Dermis blood vessel endothelial cell (primary cell): ENCODE measurements around the gene PRKCB. TPM values are rescaled to one million over a fixed set of nuclear protein-coding genes. Genes with fewer than 3 reads are reported as not detected.
"Not testable (repeated sequence)": the region's sequence is repeated elsewhere in the genome, so short reads cannot be mapped to it uniquely, and the experiment has no call there.

Experiments used
- DNase-seq: peaks from one replicate; pipeline ENCODE4 v3.0.0; 2010
- total RNA-seq: library from RNA; depleted of rRNA; stranded (reverse); fragments of >200 nt; gene quantifications from 2 replicates; pipeline ENCODE4 v1.2.3, GENCODE V29; 2014

The PRKCB gene
- total RNA-seq, 1 donor from 2014 or later = not detected

- no peak for DNase-seq
Measured at GRCh38 chr16:24138575-24138974, 302.8 kb downstream of the PRKCB start.

DNA sequence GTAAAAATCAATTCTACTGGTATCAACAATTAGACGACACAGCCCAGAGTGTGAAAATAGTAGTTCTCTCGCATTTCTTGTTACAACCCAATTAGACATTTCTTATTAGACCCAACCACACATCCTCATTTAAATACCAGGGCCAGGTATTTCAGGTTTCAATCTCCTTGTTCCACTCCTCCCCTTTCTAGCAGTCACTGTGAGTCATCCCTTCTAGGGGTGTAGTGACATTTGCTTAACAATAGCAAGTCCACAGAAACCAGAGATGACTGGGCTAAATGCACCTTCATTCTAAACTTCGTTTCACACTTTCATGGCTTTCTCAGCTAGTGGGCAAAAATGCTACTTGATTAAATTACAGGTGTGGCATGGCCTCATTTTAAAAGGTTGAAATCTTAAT lies 303.5 kb downstream of the PRKCB start:
- DNase-seq = no peak

DNA sequence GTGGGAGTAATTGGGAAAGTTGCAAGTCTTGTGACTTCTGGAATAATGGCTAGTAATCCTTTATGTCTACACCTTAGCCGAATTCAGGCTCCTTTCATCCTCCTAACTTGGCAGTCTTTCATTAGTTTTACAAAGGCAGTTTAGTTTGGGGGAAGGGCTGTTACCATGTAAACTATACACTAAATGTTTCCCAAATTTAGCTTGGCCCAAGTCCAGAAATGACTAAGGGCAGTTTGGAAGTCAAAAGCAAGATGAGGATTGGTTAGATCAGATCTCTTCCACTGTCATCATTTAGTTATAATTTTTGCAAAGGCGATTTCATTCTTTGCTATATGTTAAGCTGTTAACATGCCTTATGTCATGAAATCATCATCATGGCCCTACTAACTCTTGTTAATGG lies 304.9 kb downstream of the PRKCB start:
- no peak for DNase-seq

- no peak for DNase-seq
Measured at GRCh38 chr16:24141466-24141865, 305.7 kb downstream of the PRKCB start.

GRCh38 chr16:24141917-24142316 lies 306.1 kb downstream of the PRKCB start:
- no peak for DNase-seq

GRCh38 chr16:24145927-24146326 lies 310.1 kb downstream of the PRKCB start:
- no peak for DNase-seq

DNA sequence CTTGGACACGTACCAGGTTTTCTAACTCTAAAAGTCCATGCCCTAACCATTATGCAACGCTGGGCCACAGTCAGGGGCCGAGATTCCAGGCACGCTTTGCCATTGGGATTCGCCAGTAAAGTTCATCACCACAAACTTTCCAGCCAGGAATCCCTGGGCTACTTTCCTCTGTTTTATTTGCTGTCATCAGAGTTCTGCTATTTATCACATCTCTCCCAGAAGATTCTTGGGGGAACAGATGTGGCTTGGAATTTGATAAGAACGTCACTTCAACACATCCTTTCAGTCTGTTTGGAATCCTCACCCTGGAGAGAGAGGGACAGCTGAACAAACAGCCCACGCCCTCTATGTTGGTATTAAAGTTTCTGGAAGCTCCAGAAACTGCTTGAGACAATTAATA lies 310.7 kb downstream of the PRKCB start:
- no peak for DNase-seq

- DNase-seq = no peak
Measured at GRCh38 chr16:24149102-24149501, 313.3 kb downstream of the PRKCB start.

DNA sequence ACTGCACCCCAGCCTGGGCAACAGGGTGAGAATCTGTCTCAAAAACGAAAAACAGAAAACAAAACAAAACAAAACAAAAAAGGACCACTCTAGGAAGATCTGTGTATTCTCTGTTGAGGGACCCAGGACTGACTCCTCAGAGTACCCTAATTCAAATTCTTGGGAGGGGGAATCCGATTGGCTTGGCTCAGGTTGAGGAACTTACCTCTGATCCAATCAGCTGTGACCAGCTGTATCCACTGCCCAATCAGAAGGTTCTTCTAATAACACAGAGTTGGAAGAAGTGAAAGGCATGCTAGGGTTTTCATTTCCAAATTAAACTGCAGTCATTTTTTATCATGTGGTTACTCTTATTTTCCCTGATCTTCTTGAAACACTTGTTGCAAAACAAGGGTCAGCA lies 314.5 kb downstream of the PRKCB start:
- DNase-seq = no peak

DNA sequence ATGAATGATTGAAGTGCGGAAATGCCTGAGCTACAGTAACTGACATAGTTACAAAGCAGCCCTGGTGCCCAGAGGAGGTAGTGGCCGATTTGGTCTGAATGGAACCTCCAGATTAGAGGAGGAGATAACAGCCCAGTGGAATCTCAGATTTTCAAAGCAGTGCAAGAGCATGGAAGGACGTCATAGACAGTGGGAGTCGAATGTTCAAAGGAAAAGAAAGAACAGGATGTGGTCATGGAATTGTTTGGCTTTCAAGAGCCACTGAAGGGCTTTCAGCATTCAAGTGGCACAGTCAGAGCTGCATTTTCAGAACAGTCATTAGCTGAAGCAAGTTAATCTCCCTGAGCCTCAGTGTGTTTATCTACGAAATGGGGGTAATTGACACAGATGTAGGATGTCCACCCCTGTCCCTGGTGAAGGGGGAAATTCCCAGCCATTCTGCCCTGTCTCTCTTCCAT lies 315.7 kb downstream of the PRKCB start:
- DNase-seq = peak; percentile 72

- not testable (repeated sequence) for DNase-seq
Measured at GRCh38 chr16:24152048-24152447, 316.3 kb downstream of the PRKCB start.

- peak; percentile 6 for DNase-seq
Measured at GRCh38 chr16:24152826-24153225, 317.0 kb downstream of the PRKCB start.

- no peak for DNase-seq
Measured at GRCh38 chr16:24156777-24157176, 321.0 kb downstream of the PRKCB start.

DNA sequence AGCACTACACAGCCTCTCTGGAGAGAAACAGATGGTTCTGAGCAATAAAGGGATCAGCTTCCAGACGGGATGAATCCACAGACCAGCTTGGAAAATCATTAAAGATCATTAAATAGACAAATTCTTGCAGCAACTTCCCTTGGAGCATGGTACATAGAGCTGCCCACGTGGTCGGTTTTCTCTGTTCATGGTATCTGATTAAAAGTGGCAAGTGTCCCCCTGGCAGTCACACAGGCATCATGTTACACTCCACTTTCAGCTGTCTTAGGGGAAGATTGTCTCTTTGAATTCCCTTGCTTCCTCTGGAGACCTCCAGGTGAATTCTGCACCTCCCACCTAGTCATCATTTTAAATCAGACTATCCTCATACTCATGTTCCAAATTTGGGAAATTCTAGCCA lies 328.2 kb downstream of the PRKCB start:
- no peak for DNase-seq

GRCh38 chr16:24164416-24164815 lies 328.6 kb downstream of the PRKCB start:
- no peak for DNase-seq

GRCh38 chr16:24165273-24165672 lies 329.5 kb downstream of the PRKCB start:
- no peak for DNase-seq

DNA sequence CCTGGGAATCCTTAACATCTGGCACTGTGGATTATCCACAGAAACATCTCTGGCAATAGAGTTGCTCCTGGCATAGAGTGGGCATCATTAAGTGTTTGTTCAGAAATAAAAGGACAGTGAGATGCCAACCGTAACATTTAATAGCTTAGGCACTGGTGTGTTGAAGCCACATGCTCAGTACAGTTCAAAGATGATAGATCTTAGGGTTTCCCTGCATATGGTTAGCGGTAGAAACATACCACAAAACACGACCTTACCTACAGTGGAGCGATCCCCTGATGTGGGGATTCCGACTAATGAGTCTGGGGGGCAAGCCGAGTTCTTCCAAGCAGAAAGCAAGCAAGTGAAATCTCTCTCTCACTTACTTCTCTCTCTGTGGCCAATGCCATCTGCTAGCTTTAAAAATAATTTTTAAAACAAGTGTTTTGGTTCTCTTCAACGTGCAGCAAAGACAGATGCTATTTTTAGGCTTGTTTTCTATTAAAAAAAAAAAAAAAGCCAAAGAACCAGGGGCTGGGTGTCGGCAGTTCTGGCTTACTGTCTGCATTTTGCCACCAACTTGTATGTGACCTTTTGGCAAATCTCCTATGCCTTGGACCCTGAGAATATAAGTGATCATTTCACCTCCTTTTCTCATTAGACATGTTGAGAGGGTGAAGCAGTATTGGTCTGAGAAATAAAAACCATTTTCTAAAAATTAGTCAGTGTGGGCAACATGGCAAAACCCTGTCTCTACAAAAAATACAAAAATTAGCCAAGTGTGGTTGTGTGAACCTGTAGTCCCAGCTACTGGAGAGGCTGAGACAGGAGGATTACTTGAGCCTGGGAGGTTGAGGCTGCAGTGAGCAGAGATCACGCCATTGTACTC lies 331.1 kb downstream of the PRKCB start:
- no peak for DNase-seq

DNA sequence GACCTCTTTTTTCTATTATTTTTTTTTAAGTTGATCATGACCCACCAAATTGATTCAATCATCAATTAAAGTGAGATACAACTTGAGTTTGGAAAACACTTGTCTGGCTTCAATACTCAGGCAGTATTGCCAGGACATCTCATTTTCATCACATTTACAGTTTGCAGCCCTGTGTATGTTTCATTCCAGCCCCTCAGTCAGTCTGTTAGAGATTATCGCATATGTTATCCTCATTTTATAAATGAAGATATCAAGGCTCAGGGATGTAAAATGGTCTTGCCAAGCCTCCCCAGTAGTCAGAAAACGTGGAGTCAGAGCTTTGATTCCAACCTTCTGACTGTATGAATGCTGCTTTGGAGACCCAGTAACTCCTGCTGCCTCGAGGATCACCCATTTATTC lies 333.1 kb downstream of the PRKCB start:
- no peak for DNase-seq

DNA sequence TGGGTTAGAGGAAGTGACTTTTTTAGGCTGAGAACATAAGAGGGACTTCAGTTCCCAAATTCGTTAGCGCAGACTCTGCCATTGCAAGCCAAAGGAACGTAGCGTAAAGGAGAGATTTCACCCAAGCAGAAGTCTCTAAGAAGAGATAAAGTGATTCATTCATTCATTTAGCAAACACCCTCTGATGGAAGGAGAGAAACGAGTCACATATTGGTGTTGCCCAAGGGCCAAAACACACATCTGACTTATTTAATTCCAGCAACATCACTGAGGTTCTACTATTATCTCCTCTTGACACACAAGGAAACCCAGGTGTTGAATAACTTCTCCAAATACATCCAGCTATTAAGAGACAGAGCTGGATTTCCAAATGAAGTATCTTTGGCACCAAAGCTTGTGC lies 334.6 kb downstream of the PRKCB start:
- no peak for DNase-seq

- no peak for DNase-seq
Measured at GRCh38 chr16:24174504-24174903, 338.7 kb downstream of the PRKCB start.

DNA sequence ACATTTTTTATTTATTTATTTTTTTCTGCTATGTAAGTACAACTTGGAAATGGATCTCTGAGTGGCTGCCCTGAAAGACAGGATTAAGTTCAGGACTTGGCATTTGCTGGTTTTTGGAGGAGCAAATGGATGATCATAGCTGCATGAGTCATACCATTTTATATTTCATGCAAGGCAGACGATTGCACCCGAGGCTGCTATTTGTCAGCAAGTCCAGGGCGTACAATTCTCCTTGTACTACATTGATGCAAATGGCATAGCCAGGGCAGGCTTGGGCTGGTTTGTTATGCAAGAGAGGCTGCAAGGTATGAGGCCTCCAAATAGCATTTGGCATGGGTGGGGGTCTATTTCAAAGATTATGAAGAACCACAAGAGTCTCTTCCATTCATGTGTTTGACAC lies 339.2 kb downstream of the PRKCB start:
- DNase-seq = no peak

DNA sequence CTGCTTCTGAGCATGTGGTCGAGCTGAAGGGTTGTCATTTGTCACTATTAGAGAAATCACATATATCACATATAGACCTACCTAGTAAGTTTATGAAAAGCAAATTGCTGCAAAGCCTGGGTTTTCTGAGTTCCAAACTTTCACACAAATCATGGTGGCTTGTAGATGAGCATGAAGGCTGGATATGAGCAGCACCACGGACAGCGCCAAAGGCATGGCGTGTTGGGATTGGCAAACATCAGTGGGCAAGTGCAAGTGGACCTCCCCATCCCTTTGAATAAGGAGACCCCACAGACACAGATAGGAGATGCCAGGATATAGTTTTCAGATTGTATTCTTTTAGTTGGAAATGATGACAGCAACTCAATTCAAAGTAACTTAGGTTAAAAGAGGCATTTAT lies 342.7 kb downstream of the PRKCB start:
- DNase-seq = peak; percentile 10

DNA sequence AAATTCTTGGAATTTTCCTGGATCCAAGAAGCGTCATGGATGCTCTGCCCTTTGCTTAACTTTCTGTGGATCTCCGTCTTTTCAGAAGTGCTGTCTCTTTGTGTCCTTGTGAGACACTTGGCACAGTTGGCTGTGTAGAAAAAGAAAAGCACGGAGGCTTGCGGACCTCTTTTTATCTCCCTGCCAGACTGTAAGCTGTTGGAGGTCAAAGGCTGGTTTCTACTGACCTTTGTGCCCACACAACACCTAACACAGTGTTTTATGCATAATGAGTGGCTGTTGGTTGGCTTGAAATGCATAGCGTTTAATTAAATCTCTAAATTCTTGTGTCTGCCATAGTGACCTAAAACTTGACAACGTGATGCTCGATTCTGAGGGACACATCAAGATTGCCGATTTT lies 344.7 kb downstream of the PRKCB start:
- DNase-seq = no peak

GRCh38 chr16:24188021-24188542 lies 352.3 kb downstream of the PRKCB start:
- no peak for DNase-seq
